Ishikawa (cell line): ENCODE results near the gene PRSS37.

Experiments
- CEBPB ChIP-seq: IDR thresholded peaks from 2 replicates; pipeline ENCODE4 v1.6.1; 2012
- CREB1 ChIP-seq: IDR thresholded peaks from 2 replicates; pipeline ENCODE4 v1.6.1; 2012; ENCODE audit warnings: low read depth
- EGR1 ChIP-seq: IDR thresholded peaks from 2 replicates; pipeline ENCODE4 v1.6.1; 2012
- EP300 ChIP-seq: IDR thresholded peaks from 2 replicates; pipeline ENCODE4 v1.6.1; 2012; ENCODE audit warnings: borderline replicate concordance
- FOXM1 ChIP-seq: IDR thresholded peaks from 2 replicates; pipeline ENCODE4 v1.6.1; 2012; ENCODE audit warnings: low read depth, borderline replicate concordance
- NFIC ChIP-seq: IDR thresholded peaks from 2 replicates; pipeline ENCODE4 v1.6.1; 2012
- RAD21 ChIP-seq: IDR thresholded peaks from 2 replicates; pipeline ENCODE4 v1.6.1; 2012; ENCODE audit warnings: low read depth
- TAF1 ChIP-seq: IDR thresholded peaks from 2 replicates; pipeline ENCODE4 v1.6.1; 2012; ENCODE audit warnings: low read depth, mild to moderate bottlenecking
- TCF12 ChIP-seq: IDR thresholded peaks from 2 replicates; pipeline ENCODE4 v1.6.1; 2012; ENCODE audit warnings: low read depth
- TEAD4 ChIP-seq: IDR thresholded peaks from 2 replicates; pipeline ENCODE4 v1.6.1; 2012
- USF1 ChIP-seq: IDR thresholded peaks from 2 replicates; pipeline ENCODE4 v1.6.1; 2012
- YY1 ChIP-seq: IDR thresholded peaks from 2 replicates; pipeline ENCODE4 v1.6.1; 2012; ENCODE audit warnings: low read depth
- ZBTB7A ChIP-seq: IDR thresholded peaks from 2 replicates; pipeline ENCODE4 v1.6.1; 2012; ENCODE audit warnings: low read depth
- TF ChIP-seq, protein P1 (sequence below): IDR thresholded peaks from 2 replicates; pipeline ENCODE4 v1.6.1; 2012; ENCODE audit warnings: low read depth, mild to moderate bottlenecking
- TF ChIP-seq, protein P2 (sequence below): IDR thresholded peaks from 2 replicates; pipeline ENCODE4 v1.6.1; 2012

The PRSS37 gene

GRCh38 chr7:141839256-141839655, 2.0 kb downstream of the PRSS37 start:
- TF ChIP-seq TCF12 (no peak), EP300 (no peak), YY1 (no peak)

GRCh38 chr7:141838581-141838980, 2.7 kb downstream of the PRSS37 start:
- TF ChIP-seq, protein P1, sequence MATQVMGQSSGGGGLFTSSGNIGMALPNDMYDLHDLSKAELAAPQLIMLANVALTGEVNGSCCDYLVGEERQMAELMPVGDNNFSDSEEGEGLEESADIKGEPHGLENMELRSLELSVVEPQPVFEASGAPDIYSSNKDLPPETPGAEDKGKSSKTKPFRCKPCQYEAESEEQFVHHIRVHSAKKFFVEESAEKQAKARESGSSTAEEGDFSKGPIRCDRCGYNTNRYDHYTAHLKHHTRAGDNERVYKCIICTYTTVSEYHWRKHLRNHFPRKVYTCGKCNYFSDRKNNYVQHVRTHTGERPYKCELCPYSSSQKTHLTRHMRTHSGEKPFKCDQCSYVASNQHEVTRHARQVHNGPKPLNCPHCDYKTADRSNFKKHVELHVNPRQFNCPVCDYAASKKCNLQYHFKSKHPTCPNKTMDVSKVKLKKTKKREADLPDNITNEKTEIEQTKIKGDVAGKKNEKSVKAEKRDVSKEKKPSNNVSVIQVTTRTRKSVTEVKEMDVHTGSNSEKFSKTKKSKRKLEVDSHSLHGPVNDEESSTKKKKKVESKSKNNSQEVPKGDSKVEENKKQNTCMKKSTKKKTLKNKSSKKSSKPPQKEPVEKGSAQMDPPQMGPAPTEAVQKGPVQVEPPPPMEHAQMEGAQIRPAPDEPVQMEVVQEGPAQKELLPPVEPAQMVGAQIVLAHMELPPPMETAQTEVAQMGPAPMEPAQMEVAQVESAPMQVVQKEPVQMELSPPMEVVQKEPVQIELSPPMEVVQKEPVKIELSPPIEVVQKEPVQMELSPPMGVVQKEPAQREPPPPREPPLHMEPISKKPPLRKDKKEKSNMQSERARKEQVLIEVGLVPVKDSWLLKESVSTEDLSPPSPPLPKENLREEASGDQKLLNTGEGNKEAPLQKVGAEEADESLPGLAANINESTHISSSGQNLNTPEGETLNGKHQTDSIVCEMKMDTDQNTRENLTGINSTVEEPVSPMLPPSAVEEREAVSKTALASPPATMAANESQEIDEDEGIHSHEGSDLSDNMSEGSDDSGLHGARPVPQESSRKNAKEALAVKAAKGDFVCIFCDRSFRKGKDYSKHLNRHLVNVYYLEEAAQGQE, result no peak
- TF ChIP-seq ZBTB7A (no peak), EP300 (no peak), TAF1 (no peak), FOXM1 (no peak), TEAD4 (no peak), YY1 (no peak), RAD21 (no peak), CEBPB (no peak), NFIC (no peak), EGR1 (no peak), TCF12 (no peak), USF1 (no peak), CREB1 (no peak)
- TF ChIP-seq, protein P2, sequence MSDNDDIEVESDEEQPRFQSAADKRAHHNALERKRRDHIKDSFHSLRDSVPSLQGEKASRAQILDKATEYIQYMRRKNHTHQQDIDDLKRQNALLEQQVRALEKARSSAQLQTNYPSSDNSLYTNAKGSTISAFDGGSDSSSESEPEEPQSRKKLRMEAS, result no peak

- TF ChIP-seq TEAD4, result no peak
- TF ChIP-seq CEBPB, result no peak
- no peak for TF ChIP-seq TAF1
- no peak for TF ChIP-seq NFIC
- TF ChIP-seq FOXM1, result no peak
- TF ChIP-seq TCF12, result no peak
- no peak for TF ChIP-seq ZBTB7A
- TF ChIP-seq EP300, result no peak
These were observed 3.6 kb downstream of the PRSS37 start for GRCh38 chr7:141837683-141838082.

GRCh38 chr7:141820067-141820466, 21.2 kb downstream of the PRSS37 start:
- TF ChIP-seq TEAD4, result no peak
- TF ChIP-seq, protein P2, result no peak
- TF ChIP-seq TAF1, result no peak
- no peak for TF ChIP-seq RAD21
- TF ChIP-seq EP300, result no peak
- no peak for TF ChIP-seq YY1
- TF ChIP-seq CEBPB, result no peak

- no peak for TF ChIP-seq YY1
- no peak for TF ChIP-seq RAD21
- TF ChIP-seq USF1, result no peak
- TF ChIP-seq TCF12, result no peak
- TF ChIP-seq CREB1, result no peak
- TF ChIP-seq TAF1, result no peak
- TF ChIP-seq EP300, result no peak
These were observed 48.8 kb downstream of the PRSS37 start for GRCh38 chr7:141792526-141792925.

DNA sequence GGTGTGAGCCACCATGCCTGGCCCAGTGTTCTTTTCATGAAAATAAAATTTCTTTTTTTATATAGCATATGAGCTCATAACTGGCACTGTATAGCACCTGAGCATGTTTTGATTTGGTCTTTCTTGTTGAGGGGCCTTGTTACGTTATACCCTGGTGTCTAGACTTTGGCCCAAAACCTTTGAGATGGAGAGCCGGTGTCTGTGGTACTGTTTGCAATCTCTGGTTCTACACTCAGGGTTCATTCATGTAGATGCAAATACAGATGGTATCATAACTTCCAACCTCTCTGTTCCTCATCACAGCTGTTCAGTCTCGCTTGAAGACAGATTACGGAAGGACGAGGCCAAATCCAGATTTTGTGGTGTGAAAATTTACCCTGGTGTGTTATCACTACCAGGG, 51.4 kb downstream of the PRSS37 start, which contains the start of gene TAS2R5:
Gene TAS2R5 (plus strand): TSS at position 301 of the 400 bp plus-strand sequence. CDS start 145 bp downstream, outside the sequence.
- TF ChIP-seq EP300, result no peak
- no peak for TF ChIP-seq CEBPB
- TF ChIP-seq RAD21, result no peak
- TF ChIP-seq, protein P2, result no peak
- no peak for TF ChIP-seq CREB1
- TF ChIP-seq YY1, result no peak
- no peak for TF ChIP-seq FOXM1
- no peak for TF ChIP-seq TAF1
- no peak for TF ChIP-seq TEAD4
- TF ChIP-seq EGR1, result no peak
- TF ChIP-seq NFIC, result no peak
- TF ChIP-seq TCF12, result no peak
- TF ChIP-seq USF1, result no peak
- TF ChIP-seq, protein P1, result no peak
- TF ChIP-seq ZBTB7A, result no peak
